Nephron progenitor cell (in vitro differentiated cells): Measurements from ENCODE around the gene HACD3.

Source experiments
- DNase-seq: peaks from one replicate; pipeline ENCODE4 v3.0.0; 2021
- H3K27ac Mint-ChIP-seq: 2 replicates; pipeline ENCODE4 v1.8.0; 2021; ENCODE audit warnings: mild to moderate bottlenecking, moderate library complexity, mixed read lengths
- H3K27me3 Mint-ChIP-seq: 2 replicates; pipeline ENCODE4 v1.8.0; 2021; ENCODE audit warnings: mild to moderate bottlenecking, low read depth, mixed read lengths; ENCODE audit not compliant: poor library complexity
- H3K36me3 Mint-ChIP-seq: 2 replicates; pipeline ENCODE4 v1.8.0; 2021; ENCODE audit warnings: low read depth, mixed read lengths
- H3K4me1 Mint-ChIP-seq: 2 replicates; pipeline ENCODE4 v1.8.0; 2021; ENCODE audit warnings: mixed read lengths
- H3K4me3 Mint-ChIP-seq: 2 replicates; pipeline ENCODE4 v1.8.0; 2021; ENCODE audit warnings: mild to moderate bottlenecking, moderate library complexity, mixed read lengths
- H3K9me3 Mint-ChIP-seq: 2 replicates; pipeline ENCODE4 v1.8.0; 2021; ENCODE audit warnings: mild to moderate bottlenecking, moderate library complexity, mixed read lengths
- TF ChIP-seq, protein P1 (sequence below): fragments of 200-600 bp; sonication (generic); IDR thresholded peaks from 2 replicates; pipeline ENCODE4 v1.5.0; 2021; ENCODE audit warnings: antibody characterized with exemption

HACD3 gene

GRCh38 chr15:65620833-65621232, 90.6 kb downstream of the HACD3 start:
- TF ChIP-seq, protein P1, sequence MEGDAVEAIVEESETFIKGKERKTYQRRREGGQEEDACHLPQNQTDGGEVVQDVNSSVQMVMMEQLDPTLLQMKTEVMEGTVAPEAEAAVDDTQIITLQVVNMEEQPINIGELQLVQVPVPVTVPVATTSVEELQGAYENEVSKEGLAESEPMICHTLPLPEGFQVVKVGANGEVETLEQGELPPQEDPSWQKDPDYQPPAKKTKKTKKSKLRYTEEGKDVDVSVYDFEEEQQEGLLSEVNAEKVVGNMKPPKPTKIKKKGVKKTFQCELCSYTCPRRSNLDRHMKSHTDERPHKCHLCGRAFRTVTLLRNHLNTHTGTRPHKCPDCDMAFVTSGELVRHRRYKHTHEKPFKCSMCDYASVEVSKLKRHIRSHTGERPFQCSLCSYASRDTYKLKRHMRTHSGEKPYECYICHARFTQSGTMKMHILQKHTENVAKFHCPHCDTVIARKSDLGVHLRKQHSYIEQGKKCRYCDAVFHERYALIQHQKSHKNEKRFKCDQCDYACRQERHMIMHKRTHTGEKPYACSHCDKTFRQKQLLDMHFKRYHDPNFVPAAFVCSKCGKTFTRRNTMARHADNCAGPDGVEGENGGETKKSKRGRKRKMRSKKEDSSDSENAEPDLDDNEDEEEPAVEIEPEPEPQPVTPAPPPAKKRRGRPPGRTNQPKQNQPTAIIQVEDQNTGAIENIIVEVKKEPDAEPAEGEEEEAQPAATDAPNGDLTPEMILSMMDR: no peak
- no peak for DNase-seq
- Mint-ChIP-seq H3K27me3 (no peaks in the 10 kb centered on the region), H3K4me3 (no peak overlapping the region), H3K4me1 (peaks cover 15% of the 10 kb centered on the region), H3K36me3 (peaks cover 9% of the 10 kb centered on the region), H3K9me3 (peaks cover 15% of the 10 kb centered on the region), H3K27ac (no peak overlapping the region)

DNA sequence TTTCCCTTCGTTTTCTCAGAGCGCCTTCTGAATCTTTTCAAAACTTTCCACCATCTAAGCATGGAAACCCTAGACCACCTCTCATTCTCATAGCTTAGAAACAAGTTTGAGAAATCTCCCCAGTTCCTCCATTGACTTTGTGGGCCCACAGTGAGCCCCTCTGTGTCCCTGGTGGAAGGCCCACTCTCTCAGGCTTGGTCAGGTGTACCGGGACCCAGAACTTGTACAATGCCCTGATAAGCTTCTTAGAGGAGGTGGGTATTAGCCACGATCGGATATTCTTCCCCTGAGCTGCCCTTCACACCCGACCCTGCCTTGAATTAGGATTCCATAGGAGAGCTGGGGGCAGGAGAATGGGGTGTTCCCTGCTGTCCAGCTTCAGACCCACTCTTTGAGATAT, 91.4 kb downstream of the HACD3 start, which contains the start of gene SLC24A1:
Gene SLC24A1, plus strand, starts transcription at position 301 of the 400 bp plus-strand sequence. CDS start 2,143 bp downstream, outside the sequence.
- Mint-ChIP-seq H3K9me3 (peaks cover 9% of the 10 kb centered on the region), H3K4me1 (peaks cover 15% of the 10 kb centered on the region), H3K36me3 (peaks cover 6% of the 10 kb centered on the region), H3K27me3 (no peaks in the 10 kb centered on the region), H3K4me3 (no peak within 1 kb of the TSS), H3K27ac (no peak within 1 kb of the TSS)
- TF ChIP-seq, protein P1: no peak
- DNase-seq: no peak

GRCh38 chr15:65623103-65623502, 92.8 kb downstream of the HACD3 start:
- H3K4me3 Mint-ChIP-seq: no peak overlapping the region
- H3K9me3 Mint-ChIP-seq: no peaks in the 10 kb centered on the region
- TF ChIP-seq, protein P1: no peak
- H3K27ac Mint-ChIP-seq: no peak overlapping the region
- H3K4me1 Mint-ChIP-seq: peaks cover 15% of the 10 kb centered on the region
- H3K36me3 Mint-ChIP-seq: peaks cover 6% of the 10 kb centered on the region
- H3K27me3 Mint-ChIP-seq: no peaks in the 10 kb centered on the region
- DNase-seq: no peak

DNA sequence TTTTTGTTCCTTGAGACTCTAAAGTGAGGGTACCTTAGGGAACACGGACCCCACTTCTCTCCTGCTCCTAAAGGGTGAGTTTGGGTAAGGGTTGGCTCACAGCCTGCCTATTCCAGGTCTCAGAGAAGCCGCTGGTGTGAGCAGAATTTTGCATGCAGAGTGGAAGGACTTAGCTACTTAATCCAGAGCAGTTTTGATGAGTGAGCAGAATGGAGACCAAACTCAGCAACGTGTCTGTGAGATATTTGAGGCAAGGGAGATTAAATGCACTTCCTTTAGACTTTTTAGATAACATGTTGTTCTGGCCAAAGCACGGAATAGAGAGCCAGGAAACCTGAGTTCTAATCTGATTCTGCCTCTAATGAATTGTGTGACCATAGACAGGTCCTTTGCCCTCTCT, 96.6 kb downstream of the HACD3 start:
- no peak overlapping the region for H3K27ac Mint-ChIP-seq
- H3K9me3 Mint-ChIP-seq: no peaks in the 10 kb centered on the region
- no peak for DNase-seq
- TF ChIP-seq, protein P1: no peak
- no peaks in the 10 kb centered on the region for H3K27me3 Mint-ChIP-seq
- H3K4me1 Mint-ChIP-seq: peaks cover 10% of the 10 kb centered on the region
- H3K36me3 Mint-ChIP-seq: peaks cover 6% of the 10 kb centered on the region
- no peak overlapping the region for H3K4me3 Mint-ChIP-seq
